ENCODE results near the gene WIZ. TPM values are rescaled to one million over a fixed set of nuclear protein-coding genes. Genes with fewer than 3 reads are reported as not detected.

WIZ gene
- total and polyA plus RNA-seq, 9 of the 15 experiments (the other 6 are each of a cell fraction or from before 2014, with no cell fraction given): 0.06 to 37.5 (median 4.8) TPM

GRCh38 chr19:15453906-15454860, 4.4 kb upstream of the WIZ start:
- Histone ChIP-seq H3K4me3 (no peak overlapping the region), H3K9me3 (replicated peaks; ENCODE audit: control insufficient read depth, insufficient read depth, low read depth, low read length) (no peaks in the 10 kb centered on the region), H3K9me1 (ENCODE audit: control insufficient read depth, insufficient read depth, low read length) (no peaks in the 10 kb centered on the region), H3K27me3 (ENCODE audit: control insufficient read depth in 2 of 2, insufficient read depth in 2 of 2, low read length in 2 of 2) (no peaks in the 10 kb centered on the region), H4K20me1 (replicated peaks; ENCODE audit: control insufficient read depth, insufficient read depth, low read length) (0 out of 2 replicates have a peak, but pooled peaks cover 2% of the 10 kb centered on the region), H3K4me1 (replicated peaks in 1 of 2; ENCODE audit: control insufficient read depth in 2 of 2, insufficient read depth in 2 of 2, low read length in 2 of 2) (peaks cover 22 to 52% of the 10 kb centered on the region in 2 experiments), H3K79me2 (ENCODE audit: control insufficient read depth, insufficient read depth, low read length) (no peaks in the 10 kb centered on the region), H3K4me2 (ENCODE audit: insufficient read depth, low read length) (no peak overlapping the region), H3K36me3 (ENCODE audit: control insufficient read depth, insufficient read depth, low read length) (no peaks in the 10 kb centered on the region), H3K27ac (ENCODE audit: extremely low read depth, low read depth, low read length) (no peak overlapping the region), H2AFZ (ENCODE audit: low read depth, low read length) (no peak overlapping the region), H3K9ac (ENCODE audit: insufficient read depth in 1 of 2, low read depth in 2 of 2, low read length in 2 of 2) (peak overlapping the region in 1 of 2 experiments; percentile 66; a peak in 1 of 4 replicates)
- ChIA-PET CTCF (ENCODE audit: low intra/inter-chr PET ratio) (no interaction called here), POLR2A (interaction anchor here (0.6 kb wide), 1 partner anchor 592 kb away, joined by 3 read pairs; no protein-coding TSS in a partner anchor)
- WGBS (ENCODE audit: insufficient coverage, low coverage, missing lambda C conversion rate): 37% methylated on average over 15 of the region's 17 CpGs
- no peak for DNase-seq (ENCODE audit: extremely low read depth in 1 of 4, low spot score in 3 of 4)
- FAIRE-seq: no peak
- intact Hi-C loops (cut with micrococcal nuclease) (no loop called here), in situ Hi-C loops (cut with MboI) (no loop called here)
- no peak for ATAC-seq
- no TSS peak for BruUV-seq (replicated peaks)
- TF ChIP-seq ZC3H11A (IDR thresholded peaks at IDR 0.05; ENCODE audit: low read depth, low read length) (no peak), GABPB1 (CRISPR knock-in tag; IDR thresholded peaks at IDR 0.05) (no peak), ZNF507 (tag; conservative IDR thresholded peaks at IDR 0.05) (no peak), HDGF (IDR thresholded peaks at IDR 0.05) (no peak), SMARCC2 (IDR thresholded peaks at IDR 0.05; ENCODE audit: low read depth) (no peak), HNRNPH1 (optimal IDR thresholded peaks at IDR 0.05; ENCODE audit: low read depth, low read length) (no peak), NR2F6 (CRISPR knock-in tag; IDR thresholded peaks at IDR 0.05) (no peak), ARID4B (CRISPR knock-in tag; IDR thresholded peaks at IDR 0.05) (0 out of 2 replicates have a peak, but pooled peaks have one; percentile 27), ASH1L (IDR thresholded peaks at IDR 0.05; ENCODE audit: borderline replicate concordance, low read depth, partially characterized antibody) (no peak), NR2C2 (CRISPR knock-in tag; IDR thresholded peaks at IDR 0.05) (0 out of 2 replicates have a peak, but pooled peaks have one; percentile 33), NR2C2 (tag; IDR thresholded peaks at IDR 0.05) (peak; percentile 25; the same call in 1 of the 2 replicates), DACH1 (IDR thresholded peaks at IDR 0.05; ENCODE audit: partially characterized antibody) (no peak), SMAD1 (IDR thresholded peaks at IDR 0.05; ENCODE audit: low read depth, low read length, partially characterized antibody) (no peak), NR2C1 (IDR thresholded peaks at IDR 0.05) (peak; percentile 78), NR2C1 (tag; IDR thresholded peaks at IDR 0.05) (peak; percentile 70), CTCF (IDR thresholded peaks at IDR 0.05 in 2 of 3, conservative IDR thresholded peaks at IDR 0.05 in 1 of 3; ENCODE audit: insufficient read depth in 2 of 3, low read depth in 1 of 3, low read length in 3 of 3) (peak in 1 of 3 experiments; percentile 37; a peak in 1 of 6 replicates)

All from K562 (cell line).